ENCODE data around the gene ING5. TPM values are rescaled to one million over a fixed set of nuclear protein-coding genes. Genes with fewer than 3 reads are reported as not detected.

The ING5 gene
- total RNA-seq, 2 donors from 2014 or later = 27.8 to 70.6 TPM

- Mint-ChIP-seq H3K9me3 (no peaks in the 10 kb centered on the region), H3K36me3 (peaks cover 16% of the 10 kb centered on the region), H3K4me3 (no peak overlapping the region), H3K27ac (peak overlapping the region in 1 of 2 donors; percentile 19), H3K4me1 (ENCODE audit: low read depth in 2 of 2) (peaks cover 0 to 7% of the 10 kb centered on the region in 2 donors), H3K27me3 (no peaks in the 10 kb centered on the region)
- ATAC-seq (no peak), DNase-seq (ENCODE audit: low spot score) (no peak)
Observed at GRCh38 chr2:241678784-241679540, 22.9 kb upstream of the ING5 start.

- Mint-ChIP-seq H3K9me3 (no peaks in the 10 kb centered on the region), H3K27ac (no peak overlapping the region), H3K27me3 (no peaks in the 10 kb centered on the region), H3K4me1 (ENCODE audit: low read depth in 2 of 2) (peaks cover 0 to 14% of the 10 kb centered on the region in 2 donors), H3K36me3 (peaks cover 23% of the 10 kb centered on the region), H3K4me3 (no peak overlapping the region)
- DNase-seq (ENCODE audit: low spot score) (no peak), ATAC-seq (no peak)
Observed at GRCh38 chr2:241680044-241680443, 21.8 kb upstream of the ING5 start.

- H3K4me3 Mint-ChIP-seq = no peak overlapping the region
- peaks cover 23% of the 10 kb centered on the region for H3K36me3 Mint-ChIP-seq
- DNase-seq (ENCODE audit: low spot score) (no peak), ATAC-seq (no peak)
- H3K4me1 Mint-ChIP-seq (ENCODE audit: low read depth in 2 of 2) = peaks cover 2 to 18% of the 10 kb centered on the region in 2 donors
- H3K9me3 Mint-ChIP-seq = no peaks in the 10 kb centered on the region
- peak overlapping the region in 1 of 2 donors; percentile 8 for H3K27ac Mint-ChIP-seq
- H3K27me3 Mint-ChIP-seq = no peaks in the 10 kb centered on the region
Observed at GRCh38 chr2:241680827-241681599, 20.8 kb upstream of the ING5 start.

- Mint-ChIP-seq H3K4me1 (ENCODE audit: low read depth in 2 of 2) (peaks cover 6 to 16% of the 10 kb centered on the region in 2 donors), H3K36me3 (peaks cover 17% of the 10 kb centered on the region), H3K27ac (peak overlapping the region; percentile 75 to 83), H3K4me3 (peak overlapping the region; percentile 87), H3K27me3 (no peaks in the 10 kb centered on the region), H3K9me3 (no peaks in the 10 kb centered on the region)
- ATAC-seq (peak in 1 of 2 donors; percentile 23), DNase-seq (ENCODE audit: low spot score) (no peak)
Observed at GRCh38 chr2:241686324-241686649, 15.6 kb upstream of the ING5 start.

DNA sequence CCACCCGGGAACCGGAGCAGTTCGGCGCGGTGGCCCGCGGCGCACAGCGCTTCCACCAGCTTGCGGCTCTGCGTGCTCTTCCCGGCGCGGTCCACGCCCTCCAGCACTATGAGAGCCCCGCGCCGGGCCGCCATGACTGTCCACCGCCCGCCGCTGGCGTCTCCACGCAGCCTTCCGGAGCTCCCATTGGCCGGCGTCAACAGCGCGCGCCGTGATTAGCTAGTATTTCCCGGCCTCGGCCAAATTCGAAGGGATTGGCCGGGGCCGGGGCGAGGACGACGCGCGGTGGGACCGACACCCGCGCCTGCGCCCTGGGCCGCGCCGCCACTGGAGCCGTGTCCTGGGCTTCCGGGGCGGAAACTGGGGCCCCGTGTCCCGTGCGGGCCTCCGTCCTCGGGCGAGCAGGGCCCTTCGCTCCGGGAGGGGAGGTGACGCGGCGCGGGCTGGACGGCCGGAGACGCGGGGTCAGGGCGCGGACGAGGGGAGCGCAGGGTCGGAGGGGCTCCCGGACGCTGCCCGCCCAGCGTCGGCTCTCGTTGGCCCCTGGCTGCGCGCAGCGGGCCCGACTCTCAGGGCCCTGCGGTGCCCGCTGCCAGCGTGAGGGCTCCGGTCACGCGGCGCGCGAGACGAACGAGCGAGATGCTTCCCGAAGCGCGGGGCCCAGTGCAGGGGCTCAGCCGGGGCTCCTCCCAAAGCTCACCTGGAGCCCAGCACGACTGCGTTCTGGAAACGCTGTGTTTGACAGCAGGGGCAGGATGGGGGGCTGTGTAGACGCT, 15.0 kb upstream of the ING5 start, which contains the start of gene DTYMK:
Gene DTYMK, minus strand, starts transcription at position 166 of the 776 bp plus-strand sequence. Its CDS starts 32 bp downstream, at position 134.
- peak; percentile 98 for ATAC-seq
- Mint-ChIP-seq H3K27ac (peak within 1 kb of the TSS; percentile 75 to 92), H3K36me3 (peaks cover 11% of the 10 kb centered on the region), H3K4me1 (ENCODE audit: low read depth in 2 of 2) (peaks cover 6 to 16% of the 10 kb centered on the region in 2 donors), H3K4me3 (peak within 1 kb of the TSS; percentile 87), H3K27me3 (no peaks in the 10 kb centered on the region), H3K9me3 (no peaks in the 10 kb centered on the region)
- peak; percentile 99 for DNase-seq (ENCODE audit: low spot score)

- ATAC-seq (no peak), DNase-seq (ENCODE audit: low spot score) (no peak)
- Mint-ChIP-seq H3K36me3 (peaks cover 4% of the 10 kb centered on the region), H3K27ac (no peak overlapping the region), H3K4me1 (ENCODE audit: low read depth in 2 of 2) (peaks cover 8 to 10% of the 10 kb centered on the region in 2 donors), H3K27me3 (no peaks in the 10 kb centered on the region), H3K9me3 (no peaks in the 10 kb centered on the region), H3K4me3 (peak overlapping the region; percentile 58)
Observed at GRCh38 chr2:241689306-241689705, 12.5 kb upstream of the ING5 start.

- ATAC-seq = no peak
- H3K4me1 Mint-ChIP-seq (ENCODE audit: low read depth in 2 of 2) = peaks cover 7 to 8% of the 10 kb centered on the region in 2 donors
- H3K9me3 Mint-ChIP-seq = no peaks in the 10 kb centered on the region
- no peak overlapping the region for H3K27ac Mint-ChIP-seq
- no peaks in the 10 kb centered on the region for H3K27me3 Mint-ChIP-seq
- H3K36me3 Mint-ChIP-seq = no peaks in the 10 kb centered on the region
- no peak overlapping the region for H3K4me3 Mint-ChIP-seq
- no peak for DNase-seq (ENCODE audit: low spot score)
Observed at GRCh38 chr2:241690202-241690717, 11.6 kb upstream of the ING5 start.

DNA sequence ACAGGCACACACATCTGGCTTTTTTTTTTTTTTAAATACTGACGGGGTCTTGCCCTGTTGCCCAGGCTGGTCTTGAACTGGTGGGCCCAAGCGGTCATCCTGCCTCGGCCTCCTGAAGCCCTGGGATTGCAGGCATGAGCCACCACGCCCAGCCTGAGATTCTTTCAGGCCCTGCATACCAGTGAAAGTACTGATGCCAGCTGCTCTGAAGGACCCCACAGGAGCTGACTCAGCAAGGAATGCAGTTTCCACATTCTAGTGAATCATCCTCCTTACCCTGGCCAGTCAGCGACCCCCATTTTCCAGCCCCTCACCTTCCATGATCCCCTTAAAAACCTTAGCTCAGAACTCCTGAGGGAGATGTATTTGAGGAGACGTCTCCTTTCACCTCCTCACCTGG, 9.4 kb upstream of the ING5 start:
- Mint-ChIP-seq H3K27ac (no peak overlapping the region), H3K4me3 (no peak overlapping the region), H3K36me3 (no peaks in the 10 kb centered on the region), H3K9me3 (no peaks in the 10 kb centered on the region), H3K4me1 (ENCODE audit: low read depth in 2 of 2) (peaks cover 0 to 10% of the 10 kb centered on the region in 2 donors), H3K27me3 (no peaks in the 10 kb centered on the region)
- no peak for DNase-seq (ENCODE audit: low spot score)
- ATAC-seq = no peak

GRCh38 chr2:241695651-241696050, 6.2 kb upstream of the ING5 start:
- no peak for ATAC-seq
- no peak overlapping the region for H3K27ac Mint-ChIP-seq
- H3K36me3 Mint-ChIP-seq = no peaks in the 10 kb centered on the region
- no peaks in the 10 kb centered on the region for H3K9me3 Mint-ChIP-seq
- no peak overlapping the region for H3K4me3 Mint-ChIP-seq
- no peak for DNase-seq (ENCODE audit: low spot score)
- peaks cover 0 to 6% of the 10 kb centered on the region in 2 donors for H3K4me1 Mint-ChIP-seq (ENCODE audit: low read depth in 2 of 2)
- no peaks in the 10 kb centered on the region for H3K27me3 Mint-ChIP-seq

- ATAC-seq = no peak
- H3K27ac Mint-ChIP-seq = peak overlapping the region; percentile 74 to 84
- H3K36me3 Mint-ChIP-seq = peaks cover 6% of the 10 kb centered on the region
- peaks cover 8 to 11% of the 10 kb centered on the region in 2 donors for H3K4me1 Mint-ChIP-seq (ENCODE audit: low read depth in 2 of 2)
- H3K27me3 Mint-ChIP-seq = no peaks in the 10 kb centered on the region
- H3K4me3 Mint-ChIP-seq = peak overlapping the region; percentile 87
- H3K9me3 Mint-ChIP-seq = no peaks in the 10 kb centered on the region
- DNase-seq (ENCODE audit: low spot score) = no peak
Observed at GRCh38 chr2:241701149-241701398, 765 bp upstream of the ING5 start.

DNA sequence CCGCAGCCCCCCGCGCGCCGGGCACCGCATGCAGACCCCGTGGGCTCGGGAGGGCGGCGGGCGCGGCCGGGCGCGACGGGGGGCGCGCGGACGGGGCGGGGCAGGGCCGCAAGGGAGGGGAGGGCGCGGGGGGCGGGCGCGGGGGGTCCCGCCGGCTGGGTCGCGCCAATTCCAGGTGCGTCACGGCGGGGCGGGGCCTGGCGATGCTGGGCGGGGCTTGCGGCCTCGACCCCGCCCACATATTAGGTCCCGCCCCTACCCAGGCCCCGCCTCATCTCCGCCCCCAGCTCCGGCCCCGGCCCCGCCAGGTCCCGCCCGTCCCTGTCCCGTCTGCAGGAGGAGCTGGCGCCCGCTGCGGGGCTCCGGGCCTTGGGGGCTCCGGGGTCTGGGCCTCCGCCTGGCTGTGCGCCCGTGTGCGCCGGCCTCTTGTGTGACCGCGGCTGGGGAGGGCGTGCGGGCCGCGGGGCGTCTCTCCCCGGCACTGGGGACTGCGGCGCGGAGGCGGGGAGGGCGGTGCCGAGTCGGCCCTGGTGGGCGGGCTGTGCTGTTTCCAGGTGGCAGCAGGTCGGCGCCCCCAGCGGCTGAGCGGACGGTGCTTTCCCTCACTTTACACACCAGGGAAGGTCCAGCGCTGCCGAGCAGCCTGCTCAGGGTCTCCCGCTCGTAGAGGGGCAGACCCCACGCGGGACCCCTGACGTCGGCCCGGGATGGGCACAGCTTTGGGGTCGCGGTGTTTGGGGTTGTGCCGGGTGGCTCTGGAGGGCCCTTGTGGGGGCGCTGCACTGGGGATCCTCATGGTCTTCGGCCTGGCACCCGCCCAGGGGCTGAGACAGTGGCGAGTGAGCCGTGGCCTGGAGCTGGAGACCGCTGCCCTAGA, 554 bp downstream of the ING5 start:
- ATAC-seq = peak; percentile 89 to 93
- Mint-ChIP-seq H3K4me3 (peak overlapping the region; percentile 80), H3K9me3 (no peaks in the 10 kb centered on the region), H3K4me1 (ENCODE audit: low read depth in 2 of 2) (peaks cover 8 to 11% of the 10 kb centered on the region in 2 donors), H3K27ac (peak overlapping the region in 1 of 2 donors; percentile 13), H3K27me3 (no peaks in the 10 kb centered on the region), H3K36me3 (peaks cover 15% of the 10 kb centered on the region)
- DNase-seq (ENCODE audit: low spot score) = peak; percentile 88

GRCh38 chr2:241703032-241703604, 1.3 kb downstream of the ING5 start:
- Mint-ChIP-seq H3K9me3 (no peaks in the 10 kb centered on the region), H3K27me3 (no peaks in the 10 kb centered on the region), H3K4me3 (peak overlapping the region; percentile 80), H3K4me1 (ENCODE audit: low read depth in 2 of 2) (peaks cover 8 to 11% of the 10 kb centered on the region in 2 donors), H3K36me3 (peaks cover 15% of the 10 kb centered on the region), H3K27ac (peak overlapping the region in 1 of 2 donors; percentile 13)
- ATAC-seq (no peak), DNase-seq (ENCODE audit: low spot score) (no peak)
